GM12872 (cell line): Measurements from ENCODE around the gene BTN1A1.

Experiments
- CTCF ChIP-seq: IDR thresholded peaks from 3 replicates; pipeline ENCODE4 v1.5.1; 2011; ENCODE audit warnings: low read depth, mild to moderate bottlenecking, low read length, moderate library complexity; ENCODE audit not compliant: insufficient read depth

BTN1A1 gene

DNA sequence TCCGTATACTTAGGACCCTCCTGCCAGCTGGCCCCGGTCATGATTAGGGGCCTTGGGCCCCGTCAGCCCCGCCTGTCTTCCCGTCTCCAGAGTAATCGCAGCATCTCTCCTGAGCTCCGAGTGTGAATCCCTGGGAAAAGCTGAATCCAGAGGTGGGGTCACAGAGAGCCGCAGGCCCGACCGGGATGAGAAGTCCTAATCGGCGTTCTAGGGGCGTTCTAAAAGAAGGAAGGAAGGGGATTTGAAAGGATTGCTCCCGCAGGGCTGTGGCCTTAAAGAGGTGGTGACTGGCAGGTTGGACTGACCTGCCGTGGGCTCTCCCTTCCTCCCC, 38.4 kb downstream of the BTN1A1 start:
- no peak for TF ChIP-seq CTCF

GRCh38 chr6:26539071-26539615, 39.0 kb downstream of the BTN1A1 start:
- no peak for TF ChIP-seq CTCF

DNA sequence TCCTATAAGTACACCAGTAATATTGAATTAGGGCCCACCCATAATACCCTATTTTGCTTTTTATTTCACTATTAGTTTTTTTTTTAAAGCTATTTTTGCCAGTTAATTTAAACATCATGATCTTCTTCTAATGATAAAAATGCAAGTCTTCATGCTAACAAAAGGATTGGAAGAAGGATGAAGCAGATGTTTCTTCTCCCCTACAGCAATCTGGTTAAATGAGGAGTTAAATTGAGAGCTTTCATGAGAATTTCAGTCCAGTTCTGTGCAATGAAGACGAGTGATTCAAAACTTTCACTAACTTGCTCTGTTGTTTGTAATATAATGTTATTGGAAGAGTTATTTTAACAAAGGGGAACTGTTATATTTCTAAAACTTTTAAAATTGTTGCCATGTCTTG, 41.5 kb downstream of the BTN1A1 start:
- TF ChIP-seq CTCF = no peak

DNA sequence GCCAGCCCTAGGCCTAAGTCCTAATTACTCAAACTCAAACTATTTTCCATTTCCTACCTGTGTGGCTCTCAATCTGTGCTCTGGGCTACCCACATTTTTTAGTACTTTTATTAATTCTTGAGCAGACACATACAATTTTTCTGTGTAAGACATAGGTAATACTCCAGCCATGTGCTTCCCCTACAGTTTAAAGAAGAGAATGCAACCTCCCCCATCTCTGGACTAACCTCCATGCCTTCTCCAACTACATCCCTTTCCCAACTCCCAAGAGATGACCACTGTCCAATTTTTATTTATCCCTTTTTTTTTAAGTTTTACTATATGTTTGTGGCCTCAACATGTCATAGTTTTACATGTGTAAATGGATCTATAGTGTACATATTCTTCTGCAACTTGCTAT, 43.9 kb downstream of the BTN1A1 start:
- TF ChIP-seq CTCF = peak; percentile 61

DNA sequence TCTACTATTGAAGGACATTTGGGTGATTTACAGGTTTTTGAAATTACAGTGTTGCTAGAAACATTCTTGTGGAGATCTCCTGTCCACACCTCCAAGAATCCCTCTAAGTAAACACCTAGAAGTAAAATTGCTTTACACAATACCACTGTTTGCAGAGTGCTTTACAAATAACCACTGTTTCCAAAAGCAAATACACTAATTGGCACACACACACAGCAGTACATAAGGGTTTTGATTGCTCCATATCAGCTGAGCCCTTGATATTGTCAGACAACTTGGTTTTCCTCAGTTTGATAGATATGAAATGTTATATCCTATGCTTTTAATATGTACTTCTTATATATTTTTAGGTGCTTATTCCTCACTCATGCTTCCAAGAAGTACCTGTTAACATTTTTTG, 44.4 kb downstream of the BTN1A1 start:
- no peak for TF ChIP-seq CTCF

DNA sequence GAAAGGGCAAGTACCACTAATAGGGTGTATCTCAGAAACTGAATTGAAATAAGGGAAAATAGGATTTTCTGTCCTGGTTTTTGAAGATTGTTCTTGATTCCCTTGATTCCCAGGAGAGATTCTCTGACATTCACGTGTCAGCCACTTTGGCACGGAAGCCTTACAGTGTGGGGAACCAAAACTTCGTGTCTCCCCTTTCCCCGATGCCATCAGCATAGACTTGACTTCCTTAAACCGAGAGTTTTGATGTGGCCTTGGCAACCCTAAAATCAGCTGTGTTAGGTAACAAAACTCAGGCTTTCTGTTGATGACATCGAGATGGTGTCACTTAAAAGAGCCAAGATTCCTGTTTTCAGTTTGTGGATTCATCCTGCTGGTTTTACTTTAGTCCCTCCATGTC, 45.5 kb downstream of the BTN1A1 start:
- TF ChIP-seq CTCF = no peak

DNA sequence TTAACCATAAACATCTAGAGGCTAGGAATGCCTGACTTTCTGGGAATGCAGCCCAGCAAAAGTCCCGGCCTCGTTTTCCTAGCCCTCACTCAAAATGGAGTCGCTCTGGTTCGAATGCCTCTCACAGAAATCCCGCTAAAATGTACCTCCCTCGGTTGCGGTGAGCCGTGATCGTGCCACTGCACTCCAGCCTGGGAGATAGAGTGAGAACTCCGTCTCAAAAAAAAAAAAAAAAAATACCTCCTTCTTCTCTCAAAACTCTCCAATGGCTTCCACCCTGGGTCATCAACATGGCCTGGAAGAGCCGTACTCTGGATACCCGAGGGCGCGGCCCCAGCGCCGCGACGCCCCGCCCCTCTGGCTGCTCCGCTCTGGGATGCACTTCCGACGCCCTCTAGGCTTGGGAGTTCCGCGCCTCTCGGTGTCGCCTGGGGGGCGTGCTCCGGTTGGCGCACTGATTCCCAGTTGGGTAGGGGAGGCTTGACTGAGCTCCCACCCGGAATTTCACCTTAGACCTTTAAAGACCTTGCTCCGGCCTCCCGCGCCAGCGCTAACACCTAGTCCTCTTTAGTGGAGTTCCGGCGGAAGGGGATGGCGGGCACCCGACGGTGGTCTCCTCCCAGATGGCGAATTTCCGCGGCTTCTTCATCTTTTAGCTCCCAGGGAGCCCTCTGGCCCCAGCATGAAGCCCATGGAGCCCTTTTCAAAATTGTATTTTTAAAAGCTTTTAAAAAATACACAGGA, 50.3 kb downstream of the BTN1A1 start:
- TF ChIP-seq CTCF = no peak

GRCh38 chr6:26552205-26552604, 52.1 kb downstream of the BTN1A1 start:
- no peak for TF ChIP-seq CTCF
